HL-60 (cell line): ENCODE results near the gene TMEM53.

Source experiments
- POLR2AphosphoS5 ChIP-seq: IDR thresholded peaks from 2 replicates; pipeline ENCODE4 v1.6.1; 2012; ENCODE audit warnings: low read depth
- TF ChIP-seq, protein P1 (sequence below): IDR thresholded peaks from one replicate; pipeline ENCODE4 v1.5.1; 2011; ENCODE audit warnings: low read length, control low read depth, inconsistent platforms; ENCODE audit not compliant: insufficient read depth

DNA sequence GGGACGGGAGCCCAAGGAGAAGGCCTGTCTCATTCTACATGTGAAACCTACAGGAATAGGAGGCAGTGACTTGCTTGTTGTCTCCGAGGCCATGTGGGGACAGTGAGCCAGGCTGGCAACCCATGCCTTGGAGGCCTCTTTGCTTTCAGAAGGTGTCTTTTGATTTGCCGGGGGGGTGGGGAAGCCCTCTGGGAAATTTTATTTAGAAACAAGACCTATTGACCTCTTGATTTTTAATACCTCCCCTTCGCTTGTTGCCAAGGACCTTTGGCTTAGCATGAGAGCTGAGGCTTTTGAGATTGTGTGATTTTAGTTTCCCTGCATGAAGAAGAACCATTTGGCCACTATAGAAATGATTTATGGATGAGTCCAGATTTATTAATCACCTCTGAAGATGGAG, 4.3 kb upstream of the TMEM53 start:
- no peak for TF ChIP-seq POLR2AphosphoS5
- TF ChIP-seq, protein P1, sequence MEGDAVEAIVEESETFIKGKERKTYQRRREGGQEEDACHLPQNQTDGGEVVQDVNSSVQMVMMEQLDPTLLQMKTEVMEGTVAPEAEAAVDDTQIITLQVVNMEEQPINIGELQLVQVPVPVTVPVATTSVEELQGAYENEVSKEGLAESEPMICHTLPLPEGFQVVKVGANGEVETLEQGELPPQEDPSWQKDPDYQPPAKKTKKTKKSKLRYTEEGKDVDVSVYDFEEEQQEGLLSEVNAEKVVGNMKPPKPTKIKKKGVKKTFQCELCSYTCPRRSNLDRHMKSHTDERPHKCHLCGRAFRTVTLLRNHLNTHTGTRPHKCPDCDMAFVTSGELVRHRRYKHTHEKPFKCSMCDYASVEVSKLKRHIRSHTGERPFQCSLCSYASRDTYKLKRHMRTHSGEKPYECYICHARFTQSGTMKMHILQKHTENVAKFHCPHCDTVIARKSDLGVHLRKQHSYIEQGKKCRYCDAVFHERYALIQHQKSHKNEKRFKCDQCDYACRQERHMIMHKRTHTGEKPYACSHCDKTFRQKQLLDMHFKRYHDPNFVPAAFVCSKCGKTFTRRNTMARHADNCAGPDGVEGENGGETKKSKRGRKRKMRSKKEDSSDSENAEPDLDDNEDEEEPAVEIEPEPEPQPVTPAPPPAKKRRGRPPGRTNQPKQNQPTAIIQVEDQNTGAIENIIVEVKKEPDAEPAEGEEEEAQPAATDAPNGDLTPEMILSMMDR, result no peak
